ENCODE results near the gene SF3B1. TPM values are rescaled to one million over a fixed set of nuclear protein-coding genes. Genes with fewer than 3 reads are reported as not detected.
"Not testable (repeated sequence)": the region's sequence is repeated elsewhere in the genome, so short reads cannot be mapped to it uniquely, and the experiment has no call there.

Gene SF3B1
- total RNA-seq, 1 donor = 247 TPM

GRCh38 chr2:197378494-197379307 lies 56.1 kb downstream of the SF3B1 start:
- H3K4me3 ChIP-seq (ENCODE audit: low read depth, low read length) = no peak overlapping the region
- peak; percentile 79 for TF ChIP-seq CTCF (IDR thresholded peaks at IDR 0.05; ENCODE audit: insufficient read depth, low read depth, low read length)
- DNase-seq (ENCODE audit: low read depth) = peak; percentile 44

GRCh38 chr2:197378086-197378485 lies 56.7 kb downstream of the SF3B1 start:
- DNase-seq (ENCODE audit: low read depth) = no peak
- no peak overlapping the region for H3K4me3 ChIP-seq (ENCODE audit: low read depth, low read length)
- TF ChIP-seq CTCF (IDR thresholded peaks at IDR 0.05; ENCODE audit: insufficient read depth, low read depth, low read length) = no peak

- TF ChIP-seq CTCF (IDR thresholded peaks at IDR 0.05; ENCODE audit: insufficient read depth, low read depth, low read length) = no peak
- H3K4me3 ChIP-seq (ENCODE audit: low read depth, low read length) = no peak overlapping the region
- DNase-seq (ENCODE audit: low read depth) = no peak
Measured at GRCh38 chr2:197377670-197378069, 57.2 kb downstream of the SF3B1 start.

DNA sequence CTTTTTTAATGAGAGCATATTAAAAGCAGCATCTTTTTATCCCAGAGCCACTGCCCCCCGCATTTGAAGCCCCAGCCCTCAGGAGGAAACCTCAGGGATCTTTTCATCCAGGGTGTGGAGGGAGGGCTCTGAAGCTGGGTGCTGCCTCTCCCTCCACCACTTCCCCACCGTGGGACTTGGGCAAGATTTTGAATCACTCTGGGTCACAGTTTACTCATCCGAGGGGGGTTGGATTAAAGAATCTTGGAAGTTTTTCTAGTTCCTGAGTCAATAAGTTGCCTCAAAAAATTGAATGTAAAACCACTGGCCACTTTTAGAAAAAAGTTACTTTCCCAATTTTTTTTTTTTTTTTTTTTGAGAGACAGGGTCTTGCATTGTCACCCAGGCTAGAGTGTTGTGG lies 62.2 kb downstream of the SF3B1 start:
- TF ChIP-seq CTCF (IDR thresholded peaks at IDR 0.05; ENCODE audit: insufficient read depth, low read depth, low read length) = no peak
- no peak for DNase-seq (ENCODE audit: low read depth)
- no peak overlapping the region for H3K4me3 ChIP-seq (ENCODE audit: low read depth, low read length)

DNA sequence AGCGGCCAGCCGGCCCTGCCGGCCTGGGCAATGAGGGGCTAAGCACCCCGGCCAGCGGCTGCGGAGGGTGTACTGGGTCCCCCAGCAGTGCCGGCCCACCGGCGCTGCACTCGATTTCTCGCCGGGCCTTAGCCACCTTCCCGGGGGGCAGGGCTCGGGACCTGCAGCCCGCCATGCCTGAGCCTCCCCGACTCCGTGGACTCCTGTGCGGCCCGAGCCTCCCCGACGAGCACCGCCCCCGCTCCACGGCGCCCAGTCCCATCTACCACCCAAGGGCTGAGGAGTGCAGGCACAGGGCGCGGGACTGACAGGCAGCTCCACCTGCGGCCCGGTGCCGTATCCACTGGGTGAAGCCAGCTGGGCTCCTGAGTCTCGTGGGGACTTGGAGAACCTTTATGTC lies 64.2 kb downstream of the SF3B1 start:
- DNase-seq (ENCODE audit: low read depth); H3K4me3 ChIP-seq (ENCODE audit: low read depth, low read length): not testable (repeated sequence)

DNA sequence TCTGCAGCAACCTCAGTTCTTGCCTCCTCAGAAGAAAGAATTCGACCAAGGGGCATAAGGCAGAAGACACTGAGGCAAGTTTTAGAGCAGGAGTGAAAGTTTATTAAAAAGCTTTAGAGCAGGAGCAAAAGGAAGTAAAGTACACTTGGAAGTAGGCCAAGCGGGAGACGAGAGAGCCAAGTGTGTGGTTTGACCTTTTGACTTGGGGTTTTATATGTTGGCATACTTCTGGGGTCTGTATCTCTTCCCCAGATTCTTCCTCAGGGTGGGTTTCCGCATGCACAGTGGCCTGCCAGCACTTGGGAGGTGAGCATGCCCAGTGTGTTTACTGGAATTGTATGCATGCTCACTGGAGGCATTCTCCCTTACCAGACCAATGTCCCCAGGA lies 64.9 kb downstream of the SF3B1 start:
- no peak for DNase-seq (ENCODE audit: low read depth)
- H3K4me3 ChIP-seq (ENCODE audit: low read depth, low read length) = no peak overlapping the region
- no peak for TF ChIP-seq CTCF (IDR thresholded peaks at IDR 0.05; ENCODE audit: insufficient read depth, low read depth, low read length)

- no peak for DNase-seq (ENCODE audit: low read depth)
- H3K4me3 ChIP-seq (ENCODE audit: low read depth, low read length) = no peak overlapping the region
- TF ChIP-seq CTCF (IDR thresholded peaks at IDR 0.05; ENCODE audit: insufficient read depth, low read depth, low read length) = no peak
Measured at GRCh38 chr2:197369228-197369932, 65.4 kb downstream of the SF3B1 start.
